Measurements from ENCODE around the gene NSMF. TPM values are rescaled to one million over a fixed set of nuclear protein-coding genes. Genes with fewer than 3 reads are reported as not detected.
A peak's percentile ranks its signal among the peaks of the same experiment; 100 is the strongest.

The NSMF gene
- total and polyA plus RNA-seq, 12 donors = 5.3 to 29.3 (median 10.9) TPM

GRCh38 chr9:137454597-137455358 lies 4.4 kb downstream of the NSMF start:
- ATAC-seq = peak in 5 of 8 donors; percentile 3 to 31 (median 10)
- H3K27ac ChIP-seq = peak overlapping the region in 9 of 10 donors; percentile 3 to 75 (median 67)
- peaks cover 19 to 37% (median 29%) of the 10 kb centered on the region in 9 donors for H3K4me1 ChIP-seq
- no peak for DNase-seq
- WGBS, 2 donors = 58 to 60% methylated on average over 30 of the region's 30 CpGs
- TF ChIP-seq CTCF (IDR thresholded peaks at IDR 0.05) = no peak
- no peaks in the 10 kb centered on the region for H3K27me3 ChIP-seq
- no peaks in the 10 kb centered on the region for H3K9me3 ChIP-seq
- peaks cover 0 to 35% (median 0%) of the 10 kb centered on the region in 9 donors for H3K36me3 ChIP-seq
- intact Hi-C loops (cut with DNase I) = loop anchor here in 2 of 10 donors (5.0 to 10.0 kb wide), 2 partner anchors 32 to 150 kb away; partner anchors contain the start of genes ARRDC1 (in 1 of the 2), EXD3 (in 1 of the 2) and NOXA1 (in 1 of the 2)
- H3K4me3 ChIP-seq = peak overlapping the region in 9 of 10 donors; percentile 19 to 54 (median 51)

GRCh38 chr9:137454145-137454596 lies 5.0 kb downstream of the NSMF start:
- Histone ChIP-seq H3K36me3 (peaks cover 0 to 41% (median 0%) of the 10 kb centered on the region in 9 donors), H3K9me3 (no peaks in the 10 kb centered on the region), H3K27ac (peak overlapping the region in 9 of 10 donors; percentile 3 to 75 (median 67)), H3K4me3 (peak overlapping the region in 9 of 10 donors; percentile 19 to 54 (median 51)), H3K27me3 (no peaks in the 10 kb centered on the region), H3K4me1 (peaks cover 15 to 32% (median 24%) of the 10 kb centered on the region in 9 donors)
- TF ChIP-seq CTCF (IDR thresholded peaks at IDR 0.05) = no peak
- ATAC-seq = peak in 7 of 8 donors; percentile 31 to 69 (median 46)
- WGBS, 2 donors = 19 to 22% methylated on average over 18 to 22 of the region's 24 CpGs
- DNase-seq = peak; percentile 42 to 70
- intact Hi-C loops (cut with DNase I) = loop anchor here in 1 of 10 donors (10.0 kb wide), 1 partner anchor 151 kb away; the partner anchor contains the start of gene ARRDC1

GRCh38 chr9:137453643-137454081 lies 5.5 kb downstream of the NSMF start:
- ATAC-seq = peak; percentile 51 to 81 (median 68)
- peaks cover 13 to 31% (median 22%) of the 10 kb centered on the region in 9 donors for H3K4me1 ChIP-seq
- H3K9me3 ChIP-seq = no peaks in the 10 kb centered on the region
- peaks cover 0 to 46% (median 0%) of the 10 kb centered on the region in 9 donors for H3K36me3 ChIP-seq
- peak; percentile 70 to 77 for DNase-seq
- no peak overlapping the region for H3K27ac ChIP-seq
- intact Hi-C loops (cut with DNase I) = loop anchor here in 1 of 10 donors (10.0 kb wide), 1 partner anchor 151 kb away; the partner anchor contains the start of gene ARRDC1
- H3K4me3 ChIP-seq = peak overlapping the region in 6 of 10 donors; percentile 25 to 45 (median 34)
- H3K27me3 ChIP-seq = no peaks in the 10 kb centered on the region
- WGBS, 2 donors = 35 to 38% methylated on average over 24 to 25 of the region's 25 CpGs
- TF ChIP-seq CTCF (IDR thresholded peaks at IDR 0.05) = no peak
